SU-DHL-6 (cell line): Measurements from ENCODE around the gene VWA5A.

Source experiments
- H2AFZ ChIP-seq: fragments of 200-600 bp; sonication (generic); 2 replicates; pipeline ENCODE4 v1.6.1; 2014; ENCODE audit warnings: low read depth, mild to moderate bottlenecking, moderate library complexity, mixed read lengths, antibody characterized with exemption, low read length; ENCODE audit not compliant: severe bottlenecking
- H3F3A ChIP-seq: fragments of 200-600 bp; shearing (Covaris generic); 2 replicates; pipeline ENCODE4 v1.6.0; 2016; ENCODE audit warnings: antibody characterized with exemption, mild to moderate bottlenecking; ENCODE audit not compliant: insufficient read depth
- H3K27ac ChIP-seq: fragments of 200-600 bp; sonication (generic); 2 replicates; pipeline ENCODE4 v1.5.1; 2016; ENCODE audit warnings: low read depth, mild to moderate bottlenecking, low read length, moderate library complexity, mixed read lengths
- H3K27me3 ChIP-seq: fragments of 200-600 bp; sonication (generic), shearing (Covaris generic); 2 replicates; pipeline ENCODE4 v1.6.0; 2014; ENCODE audit warnings: mild to moderate bottlenecking, low read length
- H3K36me3 ChIP-seq: fragments of 200-600 bp; sonication (generic); 2 replicates; pipeline ENCODE4 v1.6.1; 2014; ENCODE audit warnings: mild to moderate bottlenecking, low read length, mixed read lengths
- H3K4me2 ChIP-seq: fragments of 300-600, 200-600 bp; shearing (Covaris generic), sonication (generic); 2 replicates; pipeline ENCODE4 v1.6.0; 2014; ENCODE audit warnings: low read length, low read depth, mild to moderate bottlenecking; ENCODE audit not compliant: poor library complexity, severe bottlenecking
- H3K4me3 ChIP-seq: fragments of 200-600 bp; sonication (generic); 2 replicates; pipeline ENCODE4 v1.5.1; 2014; ENCODE audit warnings: antibody characterized with exemption, low read length, mild to moderate bottlenecking, mixed read lengths; ENCODE audit not compliant: insufficient read depth, poor library complexity, severe bottlenecking
- H3K79me2 ChIP-seq: fragments of 200-600 bp; sonication (generic); 2 replicates; pipeline ENCODE4 v1.6.1; 2014; ENCODE audit warnings: mild to moderate bottlenecking, low read length, moderate library complexity; ENCODE audit not compliant: insufficient read depth
- H3K9ac ChIP-seq: fragments of 200-600 bp; sonication (generic); 2 replicates; pipeline ENCODE4 v1.7.0; 2014; ENCODE audit warnings: mild to moderate bottlenecking, low read length
- H3K9me2 ChIP-seq: fragments of 200-600 bp; sonication (generic); replicated peaks from 2 replicates; pipeline ENCODE4 v1.6.1; 2014; ENCODE audit warnings: low read length; ENCODE audit not compliant: insufficient read depth
- H3K9me3 ChIP-seq: fragments of 200-600 bp; sonication (generic); 2 replicates; pipeline ENCODE4 v1.6.1; 2014; ENCODE audit warnings: low read length, mixed read lengths; ENCODE audit not compliant: insufficient read depth
- H4K20me1 ChIP-seq: fragments of 200-600 bp; sonication (generic); 2 replicates; pipeline ENCODE4 v1.6.1; 2014; ENCODE audit warnings: low read depth, mild to moderate bottlenecking, antibody characterized with exemption, low read length, moderate library complexity, mixed read lengths
- CTCF ChIP-seq: fragments of 200-600 bp; sonication (generic); IDR thresholded peaks from one replicate; pipeline ENCODE4 v1.5.1; 2017; ENCODE audit warnings: antibody characterized with exemption, mild to moderate bottlenecking, low read length, moderate library complexity; ENCODE audit not compliant: insufficient read depth, poor library complexity, severe bottlenecking
- EZH2phosphoT487 ChIP-seq: fragments of 200-600 bp; sonication (generic), shearing (Covaris generic); conservative IDR thresholded peaks from 2 replicates; pipeline ENCODE4 v1.6.1; 2018; ENCODE audit warnings: mild to moderate bottlenecking, antibody characterized with exemption, low read length, moderate library complexity, mixed read lengths

The VWA5A gene

GRCh38 chr11:124172101-124172500 lies 56.9 kb downstream of the VWA5A start:
- no peak overlapping the region for H3K27ac ChIP-seq
- H3K9me3 ChIP-seq, result no peaks in the 10 kb centered on the region
- no peak overlapping the region for H3K4me2 ChIP-seq
- no peaks in the 10 kb centered on the region for H3K36me3 ChIP-seq
- H3K4me3 ChIP-seq, result no peak overlapping the region
- H3F3A ChIP-seq, result no peaks in the 10 kb centered on the region
- H3K79me2 ChIP-seq, result no peaks in the 10 kb centered on the region
- no peaks in the 10 kb centered on the region for H3K9me2 ChIP-seq
- H4K20me1 ChIP-seq, result no peaks in the 10 kb centered on the region
- H3K9ac ChIP-seq, result no peak overlapping the region
- TF ChIP-seq CTCF (no peak), EZH2phosphoT487 (no peak)
- H2AFZ ChIP-seq, result no peak overlapping the region
- no peaks in the 10 kb centered on the region for H3K27me3 ChIP-seq

GRCh38 chr11:124172599-124172998 lies 57.3 kb downstream of the VWA5A start:
- H3K9me3 ChIP-seq, result no peaks in the 10 kb centered on the region
- H3K4me2 ChIP-seq, result no peak overlapping the region
- H3K27ac ChIP-seq, result no peak overlapping the region

GRCh38 chr11:124174001-124174583 lies 58.8 kb downstream of the VWA5A start:
- Histone ChIP-seq H3K79me2 (no peaks in the 10 kb centered on the region), H4K20me1 (no peaks in the 10 kb centered on the region), H3K9ac (no peak overlapping the region), H3K27ac (no peak overlapping the region), H3F3A (no peaks in the 10 kb centered on the region), H3K36me3 (no peaks in the 10 kb centered on the region), H3K9me3 (no peaks in the 10 kb centered on the region), H3K4me3 (no peak overlapping the region), H2AFZ (no peak overlapping the region), H3K27me3 (no peaks in the 10 kb centered on the region), H3K9me2 (no peaks in the 10 kb centered on the region), H3K4me2 (no peak overlapping the region)
- no peak for TF ChIP-seq CTCF
- TF ChIP-seq EZH2phosphoT487, result no peak

More at GRCh38 chr11:124172599-124172998, 57.3 kb downstream of the VWA5A start:
- no peak overlapping the region for H3K4me3 ChIP-seq
- no peak overlapping the region for H2AFZ ChIP-seq
- H3K79me2 ChIP-seq, result no peaks in the 10 kb centered on the region
- H3K9ac ChIP-seq, result no peak overlapping the region
- no peaks in the 10 kb centered on the region for H3F3A ChIP-seq
- H3K9me2 ChIP-seq, result no peaks in the 10 kb centered on the region
- H3K36me3 ChIP-seq, result no peaks in the 10 kb centered on the region
- H4K20me1 ChIP-seq, result no peaks in the 10 kb centered on the region
- H3K27me3 ChIP-seq, result no peaks in the 10 kb centered on the region
- no peak for TF ChIP-seq EZH2phosphoT487
- no peak for TF ChIP-seq CTCF
